IPS DF 4.7 (cell line): ENCODE measurements around the gene MARK1.

ENCODE experiments used
- DNase-seq: peaks from one replicate; pipeline ENCODE4 v3.0.0-alpha.2; 2013; ENCODE audit warnings: low spot score; ENCODE audit errors: extremely low read depth

Gene MARK1

DNA sequence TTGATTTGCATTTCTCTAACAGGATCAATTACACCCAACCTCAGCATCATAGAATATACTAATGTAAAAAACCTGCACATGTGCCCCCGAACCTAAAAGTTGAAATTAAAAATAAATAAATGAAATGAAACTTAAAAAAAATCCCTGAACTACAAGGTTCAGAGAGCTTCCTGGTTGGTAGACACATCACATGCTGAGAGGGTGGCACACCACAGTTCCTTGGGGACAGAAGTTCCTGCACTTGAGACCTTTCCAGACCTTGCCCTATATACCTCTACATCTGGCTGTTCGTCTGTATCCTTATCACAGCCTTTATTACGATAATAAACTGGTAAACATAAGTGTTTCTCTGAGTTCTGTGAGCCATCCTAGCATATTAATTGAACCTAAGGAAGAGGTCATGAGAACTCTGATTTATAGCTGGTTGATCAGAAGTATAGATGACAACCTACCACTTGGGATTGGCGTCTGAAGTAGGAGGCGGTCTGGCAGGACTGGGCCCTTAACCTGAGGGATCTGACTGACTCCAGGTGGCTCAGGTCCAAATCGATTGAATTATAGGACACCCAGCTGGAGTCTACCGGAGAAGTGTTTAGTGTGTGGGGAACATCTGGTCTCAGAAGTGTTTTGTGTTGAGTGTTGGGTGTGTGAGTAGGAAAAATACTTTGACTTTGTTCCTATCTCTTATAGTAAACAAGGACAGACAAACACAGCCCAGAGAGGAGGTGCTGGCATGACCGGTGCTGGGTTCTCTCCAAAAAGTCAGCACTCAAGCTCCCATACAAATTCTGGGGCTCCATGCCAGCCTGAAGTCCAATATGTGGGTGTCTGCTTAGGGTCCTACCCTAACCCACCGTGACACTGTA lies 181.2 kb downstream of the MARK1 start:
- DNase-seq, result no peak

DNA sequence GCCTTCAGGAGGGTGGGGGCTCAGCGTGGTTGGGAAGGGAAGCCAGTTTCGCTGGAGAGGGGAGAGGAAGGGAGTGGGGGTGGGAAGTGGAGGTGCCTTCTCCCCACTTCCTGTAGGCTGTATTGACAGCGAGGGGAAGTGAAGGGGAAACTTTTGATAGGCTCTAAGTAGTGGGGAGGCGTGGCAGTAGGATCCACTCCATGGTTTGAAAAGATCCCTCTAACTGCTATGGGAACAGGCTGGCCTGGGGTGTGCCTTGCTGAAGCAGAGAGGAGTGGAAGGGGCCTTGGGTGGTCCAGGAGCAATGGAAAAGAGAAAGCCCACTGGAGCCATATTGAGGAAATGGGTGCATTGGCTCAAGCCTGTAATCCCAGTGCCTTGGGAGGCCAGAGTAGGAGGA lies 182.4 kb downstream of the MARK1 start:
- DNase-seq, result no peak

DNA sequence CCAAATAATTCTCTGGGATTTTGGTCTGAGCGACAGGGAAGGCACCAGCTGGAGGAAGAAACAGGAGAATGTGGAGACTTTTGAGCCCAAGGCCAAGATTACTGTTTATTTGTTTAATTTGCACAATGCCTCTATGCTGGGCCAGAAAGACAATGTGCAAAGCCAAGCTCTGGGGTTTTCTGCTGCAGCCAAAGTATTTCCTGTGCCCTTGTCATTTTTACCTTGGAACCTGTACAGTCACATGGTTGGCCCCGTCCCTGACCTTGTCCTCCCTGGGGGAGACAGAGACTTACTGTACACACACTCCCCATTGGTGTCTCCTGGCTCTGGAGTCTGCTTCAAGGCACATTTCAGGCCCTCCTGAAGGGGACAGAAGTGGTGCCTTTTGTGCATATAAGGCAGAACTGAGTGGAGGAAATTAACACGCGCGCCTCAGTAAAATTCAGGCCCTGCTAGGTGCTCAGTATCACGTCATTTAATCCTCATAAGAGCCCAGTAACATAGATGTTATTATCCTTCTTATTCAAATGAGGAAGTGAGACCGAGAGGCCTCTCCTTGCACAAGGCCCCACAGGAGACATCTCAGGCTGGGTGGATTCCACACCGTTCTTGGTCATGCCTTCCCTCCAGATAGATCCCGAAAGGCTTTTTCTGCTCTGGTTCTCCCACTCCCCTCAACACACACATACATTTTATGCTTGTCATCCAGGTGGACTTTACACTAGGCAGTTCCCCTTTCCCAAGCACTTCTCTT lies 183.3 kb downstream of the MARK1 start:
- no peak for DNase-seq
